IPS-18c (cell line): Measurements from ENCODE around the gene DIPK1A.

Experiments
- H3K4me3 ChIP-seq: 2 replicates; pipeline ENCODE4 v1.7.0; 2013; ENCODE audit warnings: low read depth, mild to moderate bottlenecking, low read length, moderate library complexity; ENCODE audit not compliant: insufficient read depth
- H3K9me3 ChIP-seq: one replicate; pipeline ENCODE4 v1.6.1; 2013; ENCODE audit warnings: mild to moderate bottlenecking, low read length, moderate library complexity; ENCODE audit not compliant: control insufficient read depth, insufficient read depth

The DIPK1A gene

DNA sequence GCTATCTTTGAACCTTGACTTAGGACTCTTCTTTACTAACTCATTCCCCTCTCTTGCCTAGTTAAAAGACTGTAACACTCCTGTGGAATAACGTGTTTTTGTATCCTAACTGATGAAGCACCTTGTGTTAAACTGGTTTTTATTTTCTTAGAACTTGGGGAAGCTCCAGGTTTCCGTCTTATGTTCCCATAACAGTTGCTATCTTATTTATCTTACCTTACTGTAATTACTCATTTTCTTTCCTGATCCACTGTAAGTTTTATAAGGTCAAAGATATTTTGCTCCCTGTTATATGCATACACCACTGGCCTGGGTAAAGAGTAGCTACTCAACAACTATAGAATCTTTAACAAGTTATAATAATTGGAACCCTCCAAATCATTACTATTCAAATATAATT is 86.3 kb downstream of the DIPK1A start:
- Histone ChIP-seq H3K4me3 (no peak overlapping the region), H3K9me3 (no peaks in the 10 kb centered on the region)

DNA sequence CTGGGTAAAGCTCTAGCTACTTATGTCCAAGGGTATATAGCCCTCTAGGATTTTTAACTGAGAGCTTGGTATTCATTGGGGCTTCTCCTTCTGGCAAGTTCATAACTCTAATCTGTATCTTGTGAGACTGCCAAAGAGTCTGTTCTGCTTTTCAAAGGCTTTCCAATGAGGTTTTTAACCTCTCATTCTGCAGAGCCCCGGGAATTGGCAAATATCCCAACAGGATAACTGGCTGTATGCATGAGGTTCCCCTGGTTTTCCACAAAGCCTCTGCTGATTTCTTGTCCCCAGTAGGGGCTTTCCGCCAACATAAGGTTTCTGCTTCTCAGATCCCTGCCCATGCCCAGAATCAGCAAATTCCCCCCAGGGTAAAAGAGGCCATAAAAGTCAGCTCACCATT is 88.5 kb downstream of the DIPK1A start:
- no peak overlapping the region for H3K4me3 ChIP-seq
- no peaks in the 10 kb centered on the region for H3K9me3 ChIP-seq

DNA sequence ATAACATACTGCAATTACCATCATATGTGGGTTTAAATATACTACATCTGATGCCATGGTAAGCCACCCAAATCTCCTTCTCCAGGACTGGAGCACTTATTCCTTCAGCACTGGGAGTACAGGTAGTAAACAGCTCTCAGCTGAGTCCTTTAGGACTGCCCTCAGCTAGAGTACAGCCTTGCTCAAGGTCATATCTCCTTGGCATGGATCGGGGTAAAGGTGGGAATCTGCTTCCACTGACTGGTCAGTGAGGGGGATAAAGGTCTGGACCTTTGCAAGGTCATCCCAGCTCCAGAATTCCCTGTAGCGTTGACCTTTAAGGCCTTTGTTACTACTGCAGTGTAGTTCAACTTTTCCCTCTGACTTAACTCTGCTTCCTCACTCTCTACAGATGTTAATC is 90.7 kb downstream of the DIPK1A start:
- Histone ChIP-seq H3K9me3 (no peaks in the 10 kb centered on the region), H3K4me3 (no peak overlapping the region)

DNA sequence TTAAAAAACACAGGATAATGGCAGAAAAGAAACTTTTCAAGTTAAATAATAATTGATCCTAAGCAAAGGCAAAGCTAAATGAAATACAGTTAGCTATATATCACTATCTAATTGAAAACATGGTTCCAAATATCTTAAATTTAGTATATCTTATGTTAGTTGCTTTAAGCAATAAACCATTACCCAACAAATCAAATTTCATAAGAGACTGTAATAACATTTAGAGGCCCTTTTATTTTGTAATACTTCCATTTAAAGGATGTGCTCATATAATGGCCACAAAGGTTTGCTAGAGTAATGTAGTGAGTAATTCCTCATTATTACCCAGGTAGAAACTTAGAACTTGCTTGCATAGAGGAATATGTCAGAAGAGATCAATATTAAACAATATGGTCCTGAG is 97.1 kb downstream of the DIPK1A start:
- H3K9me3 ChIP-seq: no peaks in the 10 kb centered on the region
- no peak overlapping the region for H3K4me3 ChIP-seq

DNA sequence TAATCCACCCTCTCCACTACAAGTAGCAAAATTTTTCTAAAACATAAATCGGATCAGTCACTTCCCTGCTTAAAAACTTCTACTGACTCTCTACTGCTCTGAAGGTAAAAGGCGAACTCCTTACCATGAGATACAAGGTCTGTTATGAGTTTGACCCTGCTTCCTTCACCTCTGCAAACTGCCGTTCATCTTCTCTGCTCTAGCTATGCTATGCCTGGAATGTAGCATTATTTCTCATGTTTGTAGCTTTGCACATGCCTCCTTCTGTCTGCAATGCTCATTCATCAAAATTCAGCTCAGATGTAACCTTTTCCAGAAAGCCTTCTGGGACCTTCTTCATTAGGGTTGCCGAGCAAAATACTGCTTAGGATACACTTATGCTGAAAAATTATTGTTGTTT is 98.7 kb downstream of the DIPK1A start:
- no peak overlapping the region for H3K4me3 ChIP-seq
- H3K9me3 ChIP-seq: no peaks in the 10 kb centered on the region

DNA sequence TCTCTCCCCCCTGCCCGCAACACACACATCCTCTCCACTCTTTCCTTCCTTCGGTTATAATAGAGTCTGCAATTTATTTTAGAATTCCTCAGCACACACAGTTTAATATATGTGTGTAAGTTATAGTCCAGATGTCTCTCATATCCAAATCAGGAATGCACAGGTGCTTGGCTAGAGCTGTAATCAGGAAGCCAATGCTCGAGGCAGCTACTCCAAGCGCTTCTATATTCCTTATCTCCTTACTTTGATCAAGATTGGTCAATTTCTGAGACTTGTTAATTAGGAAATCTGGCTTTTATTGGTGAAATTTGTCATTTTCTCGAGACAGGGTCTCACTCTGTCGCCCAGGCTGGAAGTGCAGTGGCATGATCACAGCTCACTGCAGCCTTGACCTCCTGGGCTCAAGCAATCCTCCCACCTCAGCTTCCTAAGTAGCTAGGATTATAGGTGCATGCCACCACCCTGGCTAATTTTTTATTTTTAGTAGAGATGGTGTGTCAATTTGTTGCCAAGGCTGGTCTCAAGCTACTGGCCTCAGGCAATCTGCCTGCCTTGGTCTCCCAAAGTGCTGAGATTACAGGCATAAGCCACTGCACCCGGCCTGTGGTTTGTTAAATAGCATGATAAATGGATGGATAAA is 101.7 kb downstream of the DIPK1A start:
- Histone ChIP-seq H3K9me3 (no peaks in the 10 kb centered on the region), H3K4me3 (no peak overlapping the region)

DNA sequence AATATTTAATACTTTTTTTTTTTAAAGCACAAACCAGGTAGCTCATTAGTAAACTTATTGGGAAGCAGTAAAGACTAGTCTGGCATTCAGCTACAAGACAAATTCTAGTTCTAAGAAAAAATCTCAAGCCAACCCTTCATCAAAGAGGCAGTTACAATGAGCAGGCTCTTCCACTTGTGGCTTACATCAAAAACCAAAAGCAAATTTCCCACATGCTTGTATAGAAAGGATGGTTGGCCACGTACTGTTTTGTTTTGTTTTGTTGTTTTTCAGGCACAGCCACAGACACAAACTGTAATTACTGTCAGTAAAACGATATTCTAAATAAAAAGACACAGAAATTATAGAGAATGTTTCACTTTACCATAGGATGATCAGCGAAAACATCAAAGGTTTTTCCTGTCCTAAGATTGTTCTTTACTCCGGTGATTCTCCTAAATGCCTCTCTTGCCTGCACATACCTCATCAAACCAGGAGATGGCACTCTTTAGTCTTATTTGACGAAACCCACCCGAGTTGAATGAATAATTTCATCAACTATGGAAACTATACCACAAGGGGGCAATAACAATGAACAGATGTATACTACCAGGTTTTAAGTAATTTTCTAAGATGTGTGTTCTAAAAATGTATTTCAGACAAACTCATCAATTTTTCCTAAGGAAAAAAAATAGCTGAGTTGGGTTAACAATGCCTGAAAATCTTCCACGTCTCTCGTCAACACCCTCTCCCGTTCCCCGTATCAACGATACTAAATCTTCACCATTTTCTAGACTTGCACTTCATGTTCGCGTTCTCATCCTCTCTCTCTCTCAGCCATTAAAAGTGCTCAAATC is 102.5 kb downstream of the DIPK1A start:
- Histone ChIP-seq H3K4me3 (no peak overlapping the region), H3K9me3 (no peaks in the 10 kb centered on the region)

DNA sequence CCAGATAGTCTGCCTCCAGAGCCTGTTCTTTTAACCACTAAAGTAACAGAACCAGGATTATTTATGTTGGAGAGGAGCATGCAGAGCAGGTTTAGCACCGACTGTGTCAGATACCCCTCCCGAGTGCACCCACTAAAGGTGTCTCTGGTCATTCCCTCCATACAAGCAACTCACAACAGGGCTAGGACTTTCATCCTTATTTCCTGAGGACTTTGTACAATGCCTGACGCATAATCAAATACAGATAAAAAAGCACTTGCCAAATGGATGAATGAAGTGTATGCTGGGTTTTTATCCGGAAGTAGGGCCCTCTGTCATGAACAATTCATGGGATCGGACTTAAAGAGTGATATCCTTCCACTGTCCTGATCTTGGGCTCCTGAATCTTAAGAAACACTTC is 103.4 kb downstream of the DIPK1A start:
- Histone ChIP-seq H3K4me3 (no peak overlapping the region), H3K9me3 (no peaks in the 10 kb centered on the region)

DNA sequence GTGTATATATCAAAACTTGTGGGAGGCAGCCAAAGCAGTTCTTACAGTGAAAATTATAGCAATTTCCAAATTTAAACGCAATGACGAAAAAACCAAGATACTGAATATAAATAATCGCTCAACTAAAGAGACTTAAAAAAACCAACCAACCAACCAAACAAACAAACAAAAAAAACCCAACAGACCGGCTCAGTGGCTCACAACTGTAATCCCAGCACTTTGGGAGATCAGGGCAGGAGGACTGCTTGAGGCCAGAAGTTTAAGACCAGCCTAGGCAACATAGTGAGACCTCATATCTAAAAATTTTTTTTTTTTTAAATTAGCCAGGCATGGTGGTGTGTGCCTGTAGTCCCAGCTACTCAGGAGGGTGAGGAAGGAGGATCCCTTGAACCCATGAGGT is 106.0 kb downstream of the DIPK1A start:
- Histone ChIP-seq H3K9me3 (no peaks in the 10 kb centered on the region), H3K4me3 (no peak overlapping the region)

DNA sequence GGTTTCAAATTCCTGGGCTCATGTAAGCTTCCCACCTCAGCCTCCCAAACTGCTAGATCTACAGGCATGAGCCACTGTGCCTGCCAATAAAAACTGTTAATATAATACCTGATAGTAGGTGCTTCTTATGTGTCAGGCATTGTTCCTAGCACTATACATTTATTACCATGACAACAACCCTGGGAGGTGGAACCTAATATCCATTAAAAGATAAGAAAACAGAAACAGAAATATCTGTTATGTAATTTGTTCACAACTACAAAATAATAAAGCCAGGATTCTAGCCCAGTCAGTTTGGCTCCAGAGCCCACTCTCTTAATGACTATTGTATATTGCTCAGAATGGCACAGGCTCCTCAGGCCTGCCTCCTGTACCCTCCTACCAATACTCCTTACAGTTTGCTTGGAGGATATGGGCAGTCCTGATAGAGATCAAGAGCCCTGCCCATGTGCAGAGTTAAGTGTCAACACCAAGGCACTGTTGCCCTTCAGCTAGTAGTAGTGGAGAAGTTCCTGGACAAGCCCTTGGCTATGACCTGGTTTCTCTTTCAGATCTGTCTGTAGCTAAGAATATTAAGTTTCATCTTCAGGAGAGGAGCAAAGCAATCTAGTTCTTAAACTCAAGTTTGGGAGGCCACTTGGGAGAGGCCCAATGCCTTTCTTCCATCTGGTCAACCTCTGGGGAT is 107.0 kb downstream of the DIPK1A start:
- Histone ChIP-seq H3K4me3 (no peak overlapping the region), H3K9me3 (no peaks in the 10 kb centered on the region)

DNA sequence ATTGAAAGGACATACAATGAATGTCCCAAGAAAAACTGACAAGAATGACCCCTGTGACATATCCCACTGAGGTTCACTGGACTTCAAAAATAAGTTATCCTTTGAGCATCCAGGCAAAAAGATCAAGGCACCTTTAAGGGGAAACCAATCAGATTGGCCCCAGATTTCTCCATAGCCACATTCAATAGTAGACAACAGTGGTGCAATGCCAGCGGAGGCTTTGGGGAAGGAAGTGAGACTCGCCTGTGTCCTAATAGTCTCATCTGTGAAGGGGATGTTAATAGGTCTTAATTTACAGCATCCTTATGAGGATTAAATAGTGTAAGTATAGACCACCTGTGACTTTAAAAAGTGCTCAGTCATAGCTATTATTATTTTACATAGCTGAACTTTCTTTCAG is 108.0 kb downstream of the DIPK1A start:
- H3K4me3 ChIP-seq: no peak overlapping the region
- H3K9me3 ChIP-seq: no peaks in the 10 kb centered on the region

DNA sequence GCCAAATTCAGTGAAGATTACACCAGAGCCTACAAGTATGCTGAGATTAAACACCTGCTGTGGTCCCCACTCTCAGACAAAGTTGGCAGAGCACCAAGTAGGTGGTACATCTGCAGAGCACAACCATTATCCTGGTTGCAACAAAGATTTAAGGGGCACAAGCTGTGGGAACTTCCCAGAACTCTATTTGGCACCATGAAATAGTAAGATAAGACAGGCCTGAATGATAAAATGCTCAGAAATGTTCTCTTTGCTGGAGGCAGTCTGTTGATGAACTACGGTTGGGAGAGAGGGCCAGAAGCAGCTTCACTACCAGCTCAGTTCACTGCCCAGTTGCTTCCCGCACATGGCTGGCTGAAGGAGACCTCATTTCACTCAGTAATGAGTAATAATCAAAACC is 109.5 kb downstream of the DIPK1A start:
- no peak overlapping the region for H3K4me3 ChIP-seq

DNA sequence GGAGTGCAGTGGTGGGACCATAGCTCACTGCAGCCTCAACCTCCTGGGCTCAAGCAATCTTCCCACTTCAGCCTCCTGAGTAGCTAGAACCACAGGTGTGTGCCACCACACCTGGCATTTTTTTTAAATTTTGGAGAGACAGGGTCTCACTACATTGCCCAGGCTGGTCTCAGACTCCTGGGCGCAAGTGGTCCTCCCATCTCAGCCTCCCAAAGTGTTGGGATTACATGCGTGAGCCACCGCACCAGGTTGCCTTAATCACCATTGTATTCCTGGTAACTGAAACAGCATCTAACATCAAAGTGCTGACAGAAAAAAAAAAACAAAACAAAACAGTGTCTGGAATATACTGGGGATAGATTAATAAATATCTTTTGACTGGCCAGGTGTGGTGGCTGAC is 111.2 kb downstream of the DIPK1A start:
- H3K4me3 ChIP-seq: no peak overlapping the region
- no peaks in the 10 kb centered on the region for H3K9me3 ChIP-seq

More for the DNA sequence above, 109.5 kb downstream of the DIPK1A start:
- H3K9me3 ChIP-seq: no peaks in the 10 kb centered on the region

DNA sequence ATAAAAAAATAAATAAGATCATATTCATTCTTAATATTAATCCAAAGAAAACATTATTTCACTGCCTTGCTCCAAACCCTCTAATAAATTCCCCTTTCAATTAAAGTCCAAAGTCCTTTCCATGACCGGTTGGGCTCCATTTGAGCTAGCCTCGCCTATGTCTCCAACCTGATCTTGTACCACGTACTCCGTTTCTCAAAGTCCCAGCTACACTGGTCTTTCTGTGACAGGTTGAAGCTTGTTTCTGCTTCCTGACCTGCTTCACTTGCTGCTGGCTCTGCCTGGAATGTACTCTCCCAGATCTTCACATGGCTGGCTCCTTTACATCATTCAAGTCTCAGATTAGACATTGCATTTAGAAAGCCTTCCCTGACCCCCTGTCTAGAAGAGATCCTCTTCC is 113.1 kb downstream of the DIPK1A start:
- H3K9me3 ChIP-seq: no peaks in the 10 kb centered on the region
- no peak overlapping the region for H3K4me3 ChIP-seq

DNA sequence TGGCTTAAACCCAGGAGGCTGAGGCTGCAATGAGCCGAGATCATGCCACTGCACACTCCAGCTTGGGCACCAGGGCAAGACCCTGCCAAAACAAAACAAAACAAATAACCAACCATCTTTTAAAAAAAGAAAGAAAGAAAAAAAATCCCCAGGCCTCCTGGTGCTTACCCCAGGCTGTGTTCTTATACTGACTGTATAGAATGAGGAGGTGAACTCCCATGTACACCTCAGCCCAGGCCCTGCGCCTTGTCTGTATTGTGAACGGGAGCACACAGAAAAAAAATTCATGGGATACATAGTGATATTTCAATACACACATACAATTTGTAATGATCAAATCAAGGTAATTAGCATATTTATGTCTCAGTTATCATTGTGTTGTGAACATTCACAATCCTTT is 115.4 kb downstream of the DIPK1A start:
- Histone ChIP-seq H3K9me3 (no peaks in the 10 kb centered on the region), H3K4me3 (no peak overlapping the region)

DNA sequence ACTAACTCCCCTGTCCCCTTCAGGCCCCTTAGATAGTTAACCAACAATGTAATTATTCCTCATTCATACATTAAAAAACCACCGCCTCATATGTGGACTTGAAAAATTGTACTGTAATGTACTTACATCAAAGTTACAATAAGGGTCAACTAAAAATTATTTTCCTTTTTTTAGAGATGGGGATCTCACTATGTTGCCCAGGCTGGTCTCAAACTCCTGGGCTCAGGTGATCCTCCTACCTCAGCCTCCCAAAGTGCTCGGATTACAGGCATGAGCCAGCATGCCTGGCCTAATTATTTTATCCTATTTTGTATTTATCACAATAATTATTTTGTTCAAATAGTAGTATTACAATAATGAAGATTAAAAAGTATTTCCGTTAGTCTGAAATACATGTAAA is 116.8 kb downstream of the DIPK1A start:
- no peaks in the 10 kb centered on the region for H3K9me3 ChIP-seq
- H3K4me3 ChIP-seq: no peak overlapping the region

DNA sequence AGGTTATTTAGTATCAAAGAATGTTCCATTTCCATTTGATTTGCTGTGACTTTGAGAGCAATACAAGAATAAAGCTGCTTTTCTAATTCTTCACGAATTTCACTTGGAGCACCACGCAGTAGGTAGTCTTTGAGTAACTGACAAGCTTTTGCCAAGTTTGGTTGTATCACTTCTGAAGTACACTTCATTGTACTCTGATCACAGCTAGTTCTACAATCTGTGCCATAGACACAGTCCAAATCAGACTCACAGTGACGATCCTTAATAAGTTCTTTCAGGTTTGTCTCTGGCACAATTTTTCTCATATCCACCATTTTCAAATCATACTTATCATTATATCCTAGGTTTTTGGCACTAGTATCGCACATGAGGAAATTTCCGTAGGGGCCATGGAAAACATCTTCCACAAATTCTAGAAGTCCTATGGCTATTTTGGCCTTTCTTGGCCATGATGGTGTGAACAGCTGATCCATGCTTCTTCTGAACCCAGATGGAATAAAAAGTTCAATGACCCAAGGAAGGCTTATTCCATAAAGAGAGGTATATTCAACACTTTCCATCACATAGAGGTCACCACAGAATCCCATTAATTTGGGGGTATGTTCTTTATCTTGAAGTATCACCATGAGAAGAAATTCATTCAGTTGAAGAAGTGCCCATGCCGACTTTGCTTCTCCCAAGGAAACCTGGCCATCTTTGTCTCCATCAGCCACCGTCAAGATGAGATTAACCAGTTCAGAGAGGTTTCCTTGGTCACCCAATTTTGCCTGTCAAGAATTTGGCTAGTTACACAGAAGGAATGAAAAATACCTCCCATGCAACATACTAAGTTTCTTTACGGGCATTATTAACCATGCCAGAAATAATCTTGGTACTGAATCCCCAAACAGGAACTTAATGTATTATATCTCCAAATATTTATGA is 117.6 kb downstream of the DIPK1A start:
- no peaks in the 10 kb centered on the region for H3K9me3 ChIP-seq

More for the DNA sequence above, 117.6 kb downstream of the DIPK1A start:
- no peak overlapping the region for H3K4me3 ChIP-seq
